K562 (cell line): ENCODE data around the gene BARX2. TPM values are rescaled to one million over a fixed set of nuclear protein-coding genes. Genes with fewer than 3 reads are reported as not detected.

Experiments
- ATAC-seq: fragments of 200-7000 bp; cut with Tn5 transposase; 3 replicates; pipeline ENCODE4 v1.9.1; 2020; ENCODE audit warnings: moderate library complexity
- BruUV-seq: library from RNA; stranded (reverse); fragments of 400-500 nt; replicated peaks from 2 replicates; lab custom pipeline; 2021; lab: Mats Ljungman, UMichigan
- CTCF ChIA-PET: fragments of 300-600 bp; formaldehyde crosslinking; extraction: SDS; loops from one replicate; lab custom pipeline; 2021; ENCODE audit warnings: low intra/inter-chr PET ratio; lab: Yijun Ruan, JAX
- POLR2A ChIA-PET: fragments of 300-600, 350-650 bp; sonication (Branson Sonifier 250); formaldehyde crosslinking; extraction: SDS; loops from one replicate; lab custom pipeline; 2021; ENCODE audit warnings: antibody characterized with exemption, inconsistent platforms; lab: Yijun Ruan, JAX
- DNase-seq, 4 experiments: peaks; one replicate each; pipeline versions ENCODE4 v3.0.0 to v3.0.0-alpha.2; 2011 to 2018; ENCODE audit warnings: low spot score in 3 of 4, mixed read lengths in 3 of 4; ENCODE audit errors: extremely low read depth in 1 of 4
- FAIRE-seq: peaks from 2 replicates; lab custom pipeline; 2011; peaks lifted over from hg19 to GRCh38; lab: Jason Lieb, UNC
- H2AFZ ChIP-seq: 2 replicates; pipeline ENCODE4 v1.6.0; 2011; ENCODE audit warnings: low read depth, low read length, control low read depth, inconsistent platforms
- H3K27ac ChIP-seq: fragments of 200-600 bp; 3 replicates; pipeline ENCODE4 v1.8.0; 2011; ENCODE audit warnings: low read depth, mild to moderate bottlenecking, control low read depth, inconsistent platforms, low read length, moderate library complexity, mixed read lengths; ENCODE audit errors: extremely low read depth
- H3K27me3 ChIP-seq, 2 experiments: fragments of 300-600 bp in 1 of 2; 2 replicates in 1 of 2; 3 replicates in 1 of 2; pipeline versions ENCODE4 v1.6.0 to v1.8.0; 2011; ENCODE audit warnings: inconsistent platforms in 2 of 2, low read length in 2 of 2, mild to moderate bottlenecking in 1 of 2, mixed read lengths in 1 of 2, moderate library complexity in 1 of 2; ENCODE audit not compliant: control insufficient read depth in 2 of 2, insufficient read depth in 2 of 2
- H3K36me3 ChIP-seq: fragments of 300-600 bp; 3 replicates; pipeline ENCODE4 v1.8.0; 2011; ENCODE audit warnings: mild to moderate bottlenecking, low read length, inconsistent platforms; ENCODE audit not compliant: control insufficient read depth, insufficient read depth
- H3K4me1 ChIP-seq, 2 experiments: fragments of 200-600 bp in 1 of 2; replicated peaks in 1 of 2; 2 replicates in 1 of 2; 3 replicates in 1 of 2; pipeline versions ENCODE4 v1.5.1 to v1.8.0; 2011; ENCODE audit warnings: inconsistent platforms in 2 of 2, low read length in 2 of 2, mild to moderate bottlenecking in 1 of 2, mixed read lengths in 1 of 2, moderate library complexity in 1 of 2; ENCODE audit not compliant: control insufficient read depth in 2 of 2, insufficient read depth in 2 of 2
- H3K4me2 ChIP-seq: 2 replicates; pipeline ENCODE4 v1.6.1; 2011; ENCODE audit warnings: low read length, control low read depth, inconsistent platforms, mixed read lengths; ENCODE audit not compliant: insufficient read depth
- H3K4me3 ChIP-seq: fragments of 200-600 bp; sonication (generic), shearing (Covaris generic); 2 replicates; pipeline ENCODE4 v1.5.1; 2016; ENCODE audit warnings: control low read depth, inconsistent platforms
- H3K79me2 ChIP-seq: fragments of 200-600 bp; 3 replicates; pipeline ENCODE4 v1.8.0; 2011; ENCODE audit warnings: low read length, inconsistent platforms; ENCODE audit not compliant: control insufficient read depth, insufficient read depth
- H3K9ac ChIP-seq, 2 experiments: 2 replicates each; pipeline versions ENCODE4 v1.6.0 to v1.6.1; 2011; ENCODE audit warnings: low read depth in 2 of 2, low read length in 2 of 2, control low read depth in 1 of 2, inconsistent platforms in 1 of 2, mild to moderate bottlenecking in 1 of 2, mixed read lengths in 1 of 2; ENCODE audit not compliant: insufficient read depth in 1 of 2
- H3K9me1 ChIP-seq: one replicate; pipeline ENCODE4 v1.6.0; 2011; ENCODE audit warnings: inconsistent platforms, mild to moderate bottlenecking, low read length, moderate library complexity; ENCODE audit not compliant: control insufficient read depth, insufficient read depth
- H3K9me3 ChIP-seq: replicated peaks from 2 replicates; pipeline ENCODE4 v1.5.1; 2011; ENCODE audit warnings: low read depth, low read length, inconsistent platforms; ENCODE audit not compliant: control insufficient read depth, insufficient read depth
- H4K20me1 ChIP-seq: replicated peaks from 2 replicates; pipeline ENCODE4 v1.6.1; 2011; ENCODE audit warnings: low read length, inconsistent platforms, mixed read lengths; ENCODE audit not compliant: control insufficient read depth, insufficient read depth
- BMI1 ChIP-seq: fragments of 150-350 bp; IDR thresholded peaks from 2 replicates; pipeline ENCODE4 v1.6.1; 2014; ENCODE audit warnings: low read length
- BRCA1 ChIP-seq, 2 experiments: fragments of 450-650 bp in 1 of 2; sonication (generic) in 1 of 2; formaldehyde crosslinking in 1 of 2; IDR thresholded peaks; 2 replicates each; pipeline versions ENCODE4 v1.5.0 to v1.6.1; 2017 to 2020; ENCODE audit warnings: mild to moderate bottlenecking in 1 of 2, missing genetic modification reagents in 1 of 2
- CREB1 ChIP-seq, 2 experiments: sonication (generic) in 1 of 2; formaldehyde crosslinking in 1 of 2; IDR thresholded peaks; 2 replicates each; pipeline versions ENCODE4 v1.6.1 to v1.8.0; 2012 to 2022; ENCODE audit warnings: inconsistent platforms in 1 of 2, mild to moderate bottlenecking in 1 of 2, missing genetic modification reagents in 1 of 2, moderate library complexity in 1 of 2
- CSDE1 ChIP-seq, 2 experiments: fragments of 450-650 bp; IDR thresholded peaks; 2 replicates each; pipeline ENCODE4 v1.6.1; 2016; ENCODE audit warnings: mild to moderate bottlenecking in 1 of 2
- GABPB1 ChIP-seq: sonication (generic); formaldehyde crosslinking; IDR thresholded peaks from 2 replicates; pipeline ENCODE4 v1.8.0; 2022; ENCODE audit warnings: mild to moderate bottlenecking, missing genetic modification reagents
- HOXB6 ChIP-seq: fragments of 250-450 bp; sonication (Bioruptor Pico); IDR thresholded peaks from 2 replicates; pipeline ENCODE4 v1.5.1; 2022; ENCODE audit warnings: mild to moderate bottlenecking, borderline replicate concordance
- JUN ChIP-seq, 2 experiments: sonication (generic) in 1 of 2; formaldehyde crosslinking in 1 of 2; IDR thresholded peaks; 2 replicates each; pipeline versions ENCODE4 v1.6.1 to v1.8.0; 2012 to 2022; ENCODE audit warnings: borderline replicate concordance in 2 of 2, mild to moderate bottlenecking in 2 of 2, improper control_type of control experiment in 1 of 2, low read depth in 1 of 2, low read length in 1 of 2, missing genetic modification reagents in 1 of 2
- MNT ChIP-seq, 2 experiments: fragments of 450-650 bp; conservative IDR thresholded peaks; 2 replicates each; pipeline ENCODE4 v1.6.1; 2017; ENCODE audit warnings: mild to moderate bottlenecking in 2 of 2, moderate library complexity in 2 of 2
- RAD51 ChIP-seq: fragments of 450-650 bp; IDR thresholded peaks from 2 replicates; pipeline ENCODE4 v1.7.1; 2016; ENCODE audit warnings: low read depth, mild to moderate bottlenecking, borderline replicate concordance
- RFX1 ChIP-seq: fragments of 450-650 bp; IDR thresholded peaks from 2 replicates; pipeline ENCODE4 v1.6.1; 2016; ENCODE audit warnings: mild to moderate bottlenecking, moderate library complexity
- USF2 ChIP-seq: sonication (generic); formaldehyde crosslinking; IDR thresholded peaks from 2 replicates; pipeline ENCODE4 v1.5.0; 2020; ENCODE audit warnings: missing genetic modification reagents
- ZNF24 ChIP-seq: fragments of 450-650 bp; IDR thresholded peaks from 2 replicates; pipeline ENCODE4 v1.6.1; 2016
- ZNF280B ChIP-seq: fragments of 250-450 bp; sonication (Bioruptor Pico); IDR thresholded peaks from 2 replicates; pipeline ENCODE4 v1.5.1; 2021; ENCODE audit warnings: mild to moderate bottlenecking
- WGBS: fragments of 100-300 bp; shearing (Covaris generic); methylation state at CpG from one replicate; pipeline ENCODE4 v1.1.6; 2016; ENCODE audit warnings: low coverage, mixed read lengths; ENCODE audit not compliant: insufficient coverage; ENCODE audit errors: missing lambda C conversion rate; 5-methylcytosine and 5-hydroxymethylcytosine counted together
- in situ Hi-C: fragments of 300-500 bp; cut with MboI; formaldehyde crosslinking; loops from 4 replicates; pipeline ENCODE4 v1.15.0; 2018; ENCODE audit warnings: inconsistent platforms, mixed read lengths
- intact Hi-C: fragments of 100-400 bp; cut with micrococcal nuclease; formaldehyde crosslinking; loops from 2 replicates; pipeline ENCODE4 v1.14.2; 2022
- polyA plus RNA-seq, 8 experiments: library from polyadenylated mRNA; depleted of rRNA in 4 of 8; stranded (reverse) in 5 of 8; unstranded in 3 of 8; fragments of >200 nt; fragmentation: Nextera tagmentation in 2 of 8; fragmentation: Illumina TruSeq in 1 of 8; extraction: Ambion mirVana in 2 of 8; extraction: Trizol in 1 of 8; gene quantifications; 2 replicates each; pipeline versions ENCODE4 v1.2.1 to v1.2.3, GENCODE V29; 2011 to 2014; ENCODE audit warnings: inconsistent platforms in 1 of 8, missing spikeins in 1 of 8
- total RNA-seq, 7 experiments: library from RNA; depleted of rRNA in 6 of 7; stranded (reverse); fragments of >200 nt in 6 of 7; fragmentation: Illumina TruSeq in 2 of 7; extraction: Trizol in 2 of 7; gene quantifications; 2 replicates each; pipeline versions ENCODE4 v1.2.1 to v1.2.3, GENCODE V29; 2011 to 2021; ENCODE audit warnings: low replicate concordance in 1 of 7

The BARX2 gene
- total and polyA plus RNA-seq, 9 of the 15 experiments (the other 6 are each of a cell fraction or from before 2014, with no cell fraction given) = not detected

DNA sequence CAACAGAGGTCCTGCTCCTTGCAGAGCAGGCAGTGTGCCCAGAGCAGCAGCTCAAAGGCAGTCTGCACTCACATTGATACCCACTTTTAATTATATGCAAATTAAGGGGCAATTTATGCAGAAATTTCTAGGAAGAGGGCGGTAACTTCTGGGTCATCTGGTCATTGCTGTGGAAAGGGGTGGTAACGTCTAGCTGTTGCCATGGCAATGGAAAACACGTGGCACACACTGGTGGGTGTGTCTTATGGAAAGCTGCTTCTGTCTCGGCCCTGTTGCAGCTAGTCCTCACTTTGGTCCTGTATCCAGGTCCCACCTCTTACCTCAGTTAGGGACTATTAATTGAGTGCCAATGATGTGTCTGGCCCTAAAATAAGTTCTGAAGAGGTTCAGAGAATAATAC lies 36.8 kb downstream of the BARX2 start:
- Histone ChIP-seq H3K9me1 (no peaks in the 10 kb centered on the region), H3K4me1 (no peaks in the 10 kb centered on the region; a peak in 1 of 5 replicates), H3K4me2 (no peak overlapping the region), H4K20me1 (no peaks in the 10 kb centered on the region), H3K27me3 (no peaks in the 10 kb centered on the region), H3K79me2 (no peaks in the 10 kb centered on the region), H3K27ac (no peak overlapping the region), H3K36me3 (no peaks in the 10 kb centered on the region), H3K4me3 (no peak overlapping the region), H3K9ac (no peak overlapping the region), H3K9me3 (no peaks in the 10 kb centered on the region), H2AFZ (no peak overlapping the region)
- ATAC-seq = peak; percentile 97
- intact Hi-C loops (no loop called here), in situ Hi-C loops (no loop called here)
- BruUV-seq = no TSS peak
- ChIA-PET POLR2A (interaction anchor here (0.8 kb wide), 1 partner anchor 18 kb away, joined by 3 read pairs; no protein-coding TSS in a partner anchor), CTCF (no interaction called here)
- TF ChIP-seq ZNF24 = no peak
- TF ChIP-seq CSDE1 (IDR thresholded peaks at IDR 0.05) = 0 out of 4 replicates have a peak, but pooled peaks of 1 of the 2 experiments have one; percentile 33
- no peak for TF ChIP-seq GABPB1 (CRISPR knock-in tag)
- TF ChIP-seq ZNF280B (CRISPR knock-in tag) = no peak
- TF ChIP-seq JUN (IDR thresholded peaks at IDR 0.05; ENCODE audit: borderline replicate concordance, low read depth, low read length) = no peak
- TF ChIP-seq JUN (CRISPR knock-in tag; IDR thresholded peaks at IDR 0.05; ENCODE audit: borderline replicate concordance) = no peak
- TF ChIP-seq MNT (conservative IDR thresholded peaks at IDR 0.05) = 0 out of 4 replicates have a peak, but pooled peaks of 1 of the 2 experiments have one; percentile 23
- peak; percentile 69 for TF ChIP-seq USF2 (CRISPR knock-in tag)
- TF ChIP-seq RAD51 = peak; percentile 13; the same call in 1 of the 2 replicates
- TF ChIP-seq BMI1 = 0 out of 2 replicates have a peak, but pooled peaks have one; percentile 43
- no peak for TF ChIP-seq CREB1 (IDR thresholded peaks at IDR 0.05)
- TF ChIP-seq CREB1 (CRISPR knock-in tag; IDR thresholded peaks at IDR 0.05) = no peak
- TF ChIP-seq HOXB6 (CRISPR knock-in tag) = no peak
- peak; percentile 89 for TF ChIP-seq RFX1
- TF ChIP-seq BRCA1 (IDR thresholded peaks at IDR 0.05) = no peak
- no peak for TF ChIP-seq BRCA1 (CRISPR knock-in tag; IDR thresholded peaks at IDR 0.05)
- 2% methylated on average over 4 of the region's 4 CpGs for WGBS
- DNase-seq = peak; percentile 28 to 48 (median 38)
- no peak for FAIRE-seq
